WERI-Rb-1 (cell line): ENCODE results near the gene SEZ6.

Experiments used
- DNase-seq: peaks from one replicate; pipeline ENCODE4 v3.0.0-alpha.2; 2020
- H3K27ac ChIP-seq: fragments of 250-450 bp; sonication (Bioruptor Pico); 2 replicates; pipeline ENCODE4 v1.5.1; 2020; ENCODE audit warnings: mild to moderate bottlenecking, moderate library complexity
- H3K27me3 ChIP-seq: fragments of 250-450 bp; sonication (Bioruptor Pico); 2 replicates; pipeline ENCODE4 v1.5.1; 2021; ENCODE audit warnings: mild to moderate bottlenecking, low read depth, moderate library complexity; ENCODE audit not compliant: insufficient read depth, severe bottlenecking
- H3K36me3 ChIP-seq: fragments of 250-450 bp; sonication (Bioruptor Pico); 2 replicates; pipeline ENCODE4 v1.5.1; 2020; ENCODE audit warnings: mild to moderate bottlenecking, moderate library complexity
- H3K4me3 ChIP-seq: 2 replicates; pipeline ENCODE4 v1.5.1; 2011; ENCODE audit warnings: low read depth, mild to moderate bottlenecking, control low read depth, low read length
- H3K9me3 ChIP-seq: fragments of 250-450 bp; sonication (Bioruptor Pico); 2 replicates; pipeline ENCODE4 v1.5.1; 2021; ENCODE audit warnings: mild to moderate bottlenecking, moderate library complexity; ENCODE audit not compliant: severe bottlenecking
- TF ChIP-seq, protein P1 (sequence below): IDR thresholded peaks from 2 replicates; pipeline ENCODE4 v1.5.1; 2011; ENCODE audit warnings: low read depth, mild to moderate bottlenecking, control low read depth, inconsistent platforms, low read length

The SEZ6 gene

DNA sequence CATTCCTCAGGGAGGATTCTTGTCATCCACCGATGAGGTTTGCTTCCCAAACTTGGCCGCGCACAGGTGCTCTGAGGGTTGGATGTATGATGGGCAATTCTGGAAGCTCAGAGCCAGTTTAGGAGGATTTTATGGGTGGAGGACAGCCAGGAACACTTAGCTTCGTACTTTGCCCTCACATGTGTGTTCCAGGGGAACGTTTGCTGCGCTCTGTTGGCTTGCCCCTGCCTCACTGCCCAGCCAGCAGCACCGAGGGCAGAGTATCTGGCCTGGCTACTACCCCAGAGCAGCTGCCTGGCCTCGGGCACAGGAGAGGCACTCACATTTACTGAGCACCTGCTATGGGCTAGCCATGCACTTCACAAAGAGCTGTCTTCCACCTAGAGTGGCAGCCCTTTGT lies 14.1 kb downstream of the SEZ6 start:
- no peak for DNase-seq
- Histone ChIP-seq H3K27me3 (no peaks in the 10 kb centered on the region), H3K27ac (peak overlapping the region; percentile 59), H3K36me3 (peaks cover 25% of the 10 kb centered on the region), H3K4me3 (no peak overlapping the region), H3K9me3 (no peaks in the 10 kb centered on the region)
- TF ChIP-seq, protein P1, sequence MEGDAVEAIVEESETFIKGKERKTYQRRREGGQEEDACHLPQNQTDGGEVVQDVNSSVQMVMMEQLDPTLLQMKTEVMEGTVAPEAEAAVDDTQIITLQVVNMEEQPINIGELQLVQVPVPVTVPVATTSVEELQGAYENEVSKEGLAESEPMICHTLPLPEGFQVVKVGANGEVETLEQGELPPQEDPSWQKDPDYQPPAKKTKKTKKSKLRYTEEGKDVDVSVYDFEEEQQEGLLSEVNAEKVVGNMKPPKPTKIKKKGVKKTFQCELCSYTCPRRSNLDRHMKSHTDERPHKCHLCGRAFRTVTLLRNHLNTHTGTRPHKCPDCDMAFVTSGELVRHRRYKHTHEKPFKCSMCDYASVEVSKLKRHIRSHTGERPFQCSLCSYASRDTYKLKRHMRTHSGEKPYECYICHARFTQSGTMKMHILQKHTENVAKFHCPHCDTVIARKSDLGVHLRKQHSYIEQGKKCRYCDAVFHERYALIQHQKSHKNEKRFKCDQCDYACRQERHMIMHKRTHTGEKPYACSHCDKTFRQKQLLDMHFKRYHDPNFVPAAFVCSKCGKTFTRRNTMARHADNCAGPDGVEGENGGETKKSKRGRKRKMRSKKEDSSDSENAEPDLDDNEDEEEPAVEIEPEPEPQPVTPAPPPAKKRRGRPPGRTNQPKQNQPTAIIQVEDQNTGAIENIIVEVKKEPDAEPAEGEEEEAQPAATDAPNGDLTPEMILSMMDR = no peak

DNA sequence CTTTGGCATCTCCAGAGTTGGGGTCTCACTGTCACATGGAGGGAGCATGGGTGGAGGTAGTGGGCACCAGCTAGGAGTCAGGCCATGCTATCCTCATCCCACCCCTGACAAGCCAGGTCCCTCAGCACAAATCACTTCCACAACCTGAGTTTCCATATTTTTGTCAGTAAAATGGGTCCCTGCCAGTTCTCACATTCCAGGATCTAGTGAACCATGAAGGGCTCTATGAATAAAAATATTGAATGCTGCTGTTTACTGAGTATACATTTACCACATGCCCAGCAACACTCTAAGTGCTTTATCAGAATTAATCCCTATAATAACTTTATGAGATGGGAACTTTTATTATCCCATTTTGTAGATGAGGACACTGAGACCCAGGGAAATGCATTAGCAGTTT lies 16.8 kb downstream of the SEZ6 start:
- Histone ChIP-seq H3K36me3 (peaks cover 14% of the 10 kb centered on the region), H3K27ac (no peak overlapping the region), H3K4me3 (no peak overlapping the region), H3K9me3 (no peaks in the 10 kb centered on the region), H3K27me3 (no peaks in the 10 kb centered on the region)
- DNase-seq = no peak
- TF ChIP-seq, protein P1 = no peak

DNA sequence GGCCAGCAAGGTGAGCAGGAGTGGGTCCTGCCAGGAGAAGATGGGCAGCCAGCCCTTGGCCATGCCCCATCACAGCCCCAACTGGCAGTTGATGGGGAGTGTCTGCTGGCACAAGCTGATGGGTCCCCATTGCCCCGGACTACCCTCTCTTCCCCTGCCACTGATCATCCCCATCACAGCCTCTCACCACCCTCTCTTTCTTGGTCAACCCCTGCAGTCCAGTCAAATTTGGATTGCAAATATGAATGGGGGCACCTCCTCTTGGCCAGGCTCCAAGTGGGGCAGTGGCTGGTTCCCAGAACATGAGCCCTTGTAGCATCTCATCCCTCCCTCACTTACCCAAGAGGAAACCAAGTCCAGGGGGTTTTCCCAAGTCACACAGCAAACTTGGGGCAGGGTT lies 17.4 kb downstream of the SEZ6 start:
- H3K36me3 ChIP-seq = peaks cover 14% of the 10 kb centered on the region
- no peak overlapping the region for H3K27ac ChIP-seq
- no peak for DNase-seq
- H3K9me3 ChIP-seq = no peaks in the 10 kb centered on the region
- TF ChIP-seq, protein P1 = no peak
- no peak overlapping the region for H3K4me3 ChIP-seq
- H3K27me3 ChIP-seq = no peaks in the 10 kb centered on the region

DNA sequence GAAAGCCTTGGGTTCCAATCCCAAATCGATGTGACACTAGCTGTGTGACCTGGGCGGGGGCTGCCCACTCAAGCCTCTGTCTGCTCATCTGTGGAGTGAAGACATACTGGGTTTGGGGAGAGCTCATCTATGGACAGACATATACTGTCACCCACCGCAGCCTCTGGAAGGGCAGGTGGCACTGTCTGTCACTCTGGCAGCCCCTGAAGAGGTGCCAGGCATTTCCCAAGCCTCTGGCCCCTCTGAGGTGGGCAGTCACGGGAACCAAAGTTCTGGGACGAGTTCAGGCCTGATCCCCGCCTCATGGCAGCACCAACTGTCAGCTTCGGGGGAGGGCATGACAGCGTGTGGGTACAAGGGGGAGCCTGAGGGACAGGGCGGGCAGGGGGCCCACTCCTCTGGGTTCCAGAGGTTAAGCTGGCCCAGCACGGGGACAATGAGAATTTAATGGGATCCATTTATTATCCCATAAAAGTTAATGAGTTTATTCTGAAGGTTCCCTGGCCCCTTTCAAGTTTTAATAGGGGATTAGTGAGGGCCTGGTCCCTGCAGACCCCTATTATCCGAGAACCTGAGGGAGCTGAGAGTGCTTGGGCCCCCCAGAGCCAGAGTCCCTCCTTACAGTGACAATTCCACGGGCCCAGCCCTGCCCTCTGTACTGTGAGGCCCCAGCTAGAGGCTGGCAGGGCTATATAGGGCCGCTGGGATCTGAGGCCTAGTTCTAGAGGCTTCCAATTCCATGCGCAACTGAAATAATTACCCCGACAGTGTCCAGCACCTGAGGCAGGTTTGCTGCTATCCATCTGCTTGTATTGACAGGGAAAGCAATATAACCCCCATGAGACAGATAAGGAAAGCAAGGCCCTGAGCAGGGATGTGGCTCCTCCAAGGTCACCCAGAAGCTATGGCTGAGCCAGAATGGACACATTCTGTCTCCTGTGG lies 18.8 kb downstream of the SEZ6 start:
- TF ChIP-seq, protein P1 = no peak
- Histone ChIP-seq H3K9me3 (no peaks in the 10 kb centered on the region), H3K27me3 (no peaks in the 10 kb centered on the region), H3K36me3 (peaks cover 16% of the 10 kb centered on the region), H3K27ac (peak overlapping the region; percentile 76), H3K4me3 (no peak overlapping the region)
- no peak for DNase-seq

GRCh38 chr17:28985950-28986713 lies 19.7 kb downstream of the SEZ6 start:
- Histone ChIP-seq H3K36me3 (peaks cover 16% of the 10 kb centered on the region), H3K27me3 (no peaks in the 10 kb centered on the region), H3K27ac (peak overlapping the region; percentile 76), H3K9me3 (no peaks in the 10 kb centered on the region), H3K4me3 (no peak overlapping the region; the same call in 1 of the 2 replicates)
- TF ChIP-seq, protein P1 = no peak
- DNase-seq = peak; percentile 82
